ENCODE data around the gene FAR2. TPM values are rescaled to one million over a fixed set of nuclear protein-coding genes. Genes with fewer than 3 reads are reported as not detected.

FAR2 gene
- total RNA-seq, 1 experiment from 2014 or later = 6.6 TPM

- no peaks in the 10 kb centered on the region for H3K36me3 ChIP-seq (ENCODE audit: control insufficient read depth, insufficient read depth, low read length)
- Mint-ChIP-seq H3K36me3 (ENCODE audit: insufficient read depth, unreplicated experiment) (no peaks in the 10 kb centered on the region), H3K9me3 (ENCODE audit: unreplicated experiment) (no peaks in the 10 kb centered on the region), H3K4me1 (ENCODE audit: low read depth, unreplicated experiment) (peaks cover 16% of the 10 kb centered on the region), H3K4me3 (ENCODE audit: unreplicated experiment) (no peak overlapping the region), H3K27ac (ENCODE audit: unreplicated experiment) (peak overlapping the region; percentile 6), H3K27me3 (ENCODE audit: insufficient read depth, unreplicated experiment) (no peaks in the 10 kb centered on the region)
- H3K4me3 ChIP-seq (ENCODE audit: low read depth, low read length) = no peak overlapping the region
- H3K4me1 ChIP-seq = peaks cover 15% of the 10 kb centered on the region
- DNase-seq = peak in 1 of 2 experiments; percentile 17
- CTCF ChIA-PET = interaction anchor here (2.3 kb wide), 1 partner anchor 244 kb away, joined by 18 read pairs; no protein-coding TSS in a partner anchor
- TF ChIP-seq CTCF (IDR thresholded peaks at IDR 0.05; ENCODE audit: insufficient read depth in 1 of 2, low read depth in 1 of 2, low read length in 1 of 2, severe bottlenecking in 1 of 2, unreplicated experiment in 1 of 2) = no peak
- H3K9me3 ChIP-seq = no peaks in the 10 kb centered on the region
- POLR2A ChIA-PET = no interaction called here
- H3K27me3 ChIP-seq (replicated peaks; ENCODE audit: control insufficient read depth, insufficient read depth, low read length) = no peaks in the 10 kb centered on the region
- no TSS peak for BruUV-seq (replicated peaks)
- intact Hi-C loops (cut with micrococcal nuclease; ENCODE audit: unreplicated experiment) = loop anchor here (1.0 to 5.0 kb wide), 5 partner anchors 7 to 243 kb away; partner anchors contain the start of gene FAR2
These were observed 167.7 kb downstream of the FAR2 start for GRCh38 chr12:29316752-29317151.

DNA sequence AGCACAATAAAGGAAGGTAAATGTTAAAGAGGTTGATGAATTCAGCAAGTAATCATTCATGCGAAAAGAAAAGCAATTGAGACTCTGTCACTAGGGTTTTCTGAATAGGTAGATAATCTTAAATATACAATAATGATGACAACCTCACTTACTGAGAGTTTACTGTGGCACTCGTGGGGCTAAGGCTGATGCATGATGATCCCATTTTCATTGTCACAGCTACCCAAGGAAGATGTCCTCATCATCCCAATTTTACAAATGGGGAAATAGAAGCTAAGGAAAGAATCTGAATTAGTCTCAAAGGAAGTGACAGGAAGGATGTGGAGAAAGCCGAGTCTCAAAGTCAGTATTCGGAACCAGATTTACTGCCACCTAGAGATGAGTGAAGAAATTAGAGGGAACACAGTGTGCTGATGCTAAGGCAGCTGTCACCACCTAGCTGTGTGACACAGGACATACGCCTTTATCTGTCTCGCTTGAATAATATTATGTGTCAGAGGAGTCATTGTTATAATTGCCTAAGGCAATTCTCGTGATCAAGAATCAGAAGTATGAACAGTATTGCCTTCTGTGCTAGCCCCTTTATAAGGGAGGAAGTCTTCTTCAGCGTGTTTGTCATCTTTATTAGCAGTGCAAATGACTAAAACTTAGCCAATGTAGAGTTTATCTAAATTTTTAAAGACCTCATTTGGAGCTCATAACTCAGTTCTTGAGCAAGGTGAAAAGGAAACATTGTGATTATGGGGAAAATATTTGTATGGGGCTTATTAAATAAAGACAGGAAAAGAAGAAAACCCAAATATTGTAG is 168.7 kb downstream of the FAR2 start:
- CTCF ChIA-PET = interaction anchor here (0.6 to 2.3 kb wide), 8 partner anchors 10 to 1472 kb away, joined by 3 to 18 read pairs (median 4); no protein-coding TSS in a partner anchor
- H3K4me1 ChIP-seq = peaks cover 15% of the 10 kb centered on the region
- DNase-seq = peak; percentile 65 to 71
- no peaks in the 10 kb centered on the region for H3K36me3 ChIP-seq (ENCODE audit: control insufficient read depth, insufficient read depth, low read length)
- BruUV-seq (replicated peaks) = no TSS peak
- no peak overlapping the region for H3K4me3 Mint-ChIP-seq (ENCODE audit: unreplicated experiment)
- POLR2A ChIA-PET = no interaction called here
- no peaks in the 10 kb centered on the region for H3K27me3 ChIP-seq (replicated peaks; ENCODE audit: control insufficient read depth, insufficient read depth, low read length)
- H3K9me3 ChIP-seq = no peaks in the 10 kb centered on the region; the same call in 1 of the 2 replicates
- peaks cover 16% of the 10 kb centered on the region for H3K4me1 Mint-ChIP-seq (ENCODE audit: low read depth, unreplicated experiment)
- H3K9me3 Mint-ChIP-seq (ENCODE audit: unreplicated experiment) = no peaks in the 10 kb centered on the region
- no peak overlapping the region for H3K4me3 ChIP-seq (ENCODE audit: low read depth, low read length)
- H3K27me3 Mint-ChIP-seq (ENCODE audit: insufficient read depth, unreplicated experiment) = no peaks in the 10 kb centered on the region
- peak; percentile 94 to 97 for TF ChIP-seq CTCF (IDR thresholded peaks at IDR 0.05; ENCODE audit: insufficient read depth in 1 of 2, low read depth in 1 of 2, low read length in 1 of 2, severe bottlenecking in 1 of 2, unreplicated experiment in 1 of 2)
- peaks cover 6% of the 10 kb centered on the region for H3K36me3 Mint-ChIP-seq (ENCODE audit: insufficient read depth, unreplicated experiment)
- intact Hi-C loops (cut with micrococcal nuclease; ENCODE audit: unreplicated experiment) = loop anchor here (1.0 to 5.0 kb wide), 7 partner anchors 8 to 244 kb away; partner anchors contain the start of gene FAR2
- no peak overlapping the region for H3K27ac Mint-ChIP-seq (ENCODE audit: unreplicated experiment)

DNA sequence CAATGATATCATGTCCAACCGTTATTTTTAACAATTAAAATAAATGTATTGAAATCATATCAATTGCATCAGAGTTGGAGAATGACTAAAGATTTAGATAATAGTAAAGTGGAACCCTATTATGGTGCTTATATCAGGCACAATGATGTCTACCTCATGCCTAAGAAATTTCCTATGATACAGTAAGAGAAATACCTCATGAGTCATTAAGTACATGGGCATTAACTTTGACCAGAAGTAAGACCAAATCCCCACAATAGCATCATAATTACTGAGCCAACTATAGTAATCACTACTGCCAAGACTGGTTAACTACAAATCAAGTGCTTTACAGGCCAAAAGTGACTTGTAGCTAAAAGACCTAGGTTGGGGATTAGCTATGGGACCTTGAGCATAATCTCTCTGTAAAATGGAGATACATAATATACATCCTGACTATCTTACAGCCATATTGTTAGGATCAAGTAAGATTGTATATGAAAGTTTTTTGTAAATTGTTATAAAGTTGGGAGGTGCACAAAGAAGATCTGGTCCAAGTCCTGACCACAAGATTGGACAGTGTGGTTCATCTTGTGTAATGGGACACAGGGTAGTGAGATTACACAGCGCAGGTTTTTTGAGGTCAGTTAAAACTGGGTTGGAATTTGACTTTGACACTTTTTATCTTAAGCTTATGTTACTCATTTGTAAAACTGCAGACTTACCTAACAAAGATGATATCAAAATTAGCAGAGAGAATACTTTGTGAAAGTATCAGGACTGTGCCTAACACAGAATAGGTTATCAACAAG is 171.4 kb downstream of the FAR2 start:
- CTCF ChIA-PET = no interaction called here

More for the DNA sequence above, 171.4 kb downstream of the FAR2 start:
- no peak for TF ChIP-seq CTCF (IDR thresholded peaks at IDR 0.05; ENCODE audit: insufficient read depth in 1 of 2, low read depth in 1 of 2, low read length in 1 of 2, severe bottlenecking in 1 of 2, unreplicated experiment in 1 of 2)
- H3K27ac Mint-ChIP-seq (ENCODE audit: unreplicated experiment) = no peak overlapping the region
- Histone ChIP-seq H3K9me3 (no peaks in the 10 kb centered on the region; the same call in 1 of the 2 replicates), H3K27me3 (replicated peaks; ENCODE audit: control insufficient read depth, insufficient read depth, low read length) (no peaks in the 10 kb centered on the region), H3K4me1 (peaks cover 15% of the 10 kb centered on the region), H3K36me3 (ENCODE audit: control insufficient read depth, insufficient read depth, low read length) (no peaks in the 10 kb centered on the region), H3K4me3 (ENCODE audit: low read depth, low read length) (no peak overlapping the region)
- H3K4me3 Mint-ChIP-seq (ENCODE audit: unreplicated experiment) = no peak overlapping the region
- H3K36me3 Mint-ChIP-seq (ENCODE audit: insufficient read depth, unreplicated experiment) = peaks cover 6% of the 10 kb centered on the region
- no TSS peak for BruUV-seq (replicated peaks)
- DNase-seq = no peak
- H3K27me3 Mint-ChIP-seq (ENCODE audit: insufficient read depth, unreplicated experiment) = no peaks in the 10 kb centered on the region
- intact Hi-C loops (cut with micrococcal nuclease; ENCODE audit: unreplicated experiment) = no loop called here
- H3K9me3 Mint-ChIP-seq (ENCODE audit: unreplicated experiment) = peaks cover 17% of the 10 kb centered on the region
- H3K4me1 Mint-ChIP-seq (ENCODE audit: low read depth, unreplicated experiment) = peaks cover 16% of the 10 kb centered on the region
- POLR2A ChIA-PET = interaction anchor here (0.5 kb wide), 1 partner anchor 123 kb away, joined by 3 read pairs; no protein-coding TSS in a partner anchor
